Measurements from ENCODE around the gene STXBP1.
"Not testable (repeated sequence)": the region's sequence is repeated elsewhere in the genome, so short reads cannot be mapped to it uniquely, and the experiment has no call there.

DNA sequence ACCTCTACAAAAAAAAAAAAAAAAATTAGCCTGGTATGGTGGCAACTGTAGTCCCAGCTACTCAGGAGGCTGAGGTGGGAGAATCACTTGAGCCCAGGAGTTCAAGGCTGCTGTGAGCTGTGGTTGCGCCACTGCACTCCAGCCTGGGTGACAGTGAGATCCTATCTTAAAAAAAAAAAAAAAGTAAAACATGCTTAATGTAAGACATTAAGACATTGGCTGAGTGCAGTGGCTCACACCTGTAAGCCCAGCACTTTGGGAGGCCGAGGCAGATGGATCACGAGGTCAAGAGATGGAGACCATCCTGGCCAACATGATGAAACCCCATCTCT is 27.6 kb upstream of the STXBP1 start:
- TF ChIP-seq, protein P1, sequence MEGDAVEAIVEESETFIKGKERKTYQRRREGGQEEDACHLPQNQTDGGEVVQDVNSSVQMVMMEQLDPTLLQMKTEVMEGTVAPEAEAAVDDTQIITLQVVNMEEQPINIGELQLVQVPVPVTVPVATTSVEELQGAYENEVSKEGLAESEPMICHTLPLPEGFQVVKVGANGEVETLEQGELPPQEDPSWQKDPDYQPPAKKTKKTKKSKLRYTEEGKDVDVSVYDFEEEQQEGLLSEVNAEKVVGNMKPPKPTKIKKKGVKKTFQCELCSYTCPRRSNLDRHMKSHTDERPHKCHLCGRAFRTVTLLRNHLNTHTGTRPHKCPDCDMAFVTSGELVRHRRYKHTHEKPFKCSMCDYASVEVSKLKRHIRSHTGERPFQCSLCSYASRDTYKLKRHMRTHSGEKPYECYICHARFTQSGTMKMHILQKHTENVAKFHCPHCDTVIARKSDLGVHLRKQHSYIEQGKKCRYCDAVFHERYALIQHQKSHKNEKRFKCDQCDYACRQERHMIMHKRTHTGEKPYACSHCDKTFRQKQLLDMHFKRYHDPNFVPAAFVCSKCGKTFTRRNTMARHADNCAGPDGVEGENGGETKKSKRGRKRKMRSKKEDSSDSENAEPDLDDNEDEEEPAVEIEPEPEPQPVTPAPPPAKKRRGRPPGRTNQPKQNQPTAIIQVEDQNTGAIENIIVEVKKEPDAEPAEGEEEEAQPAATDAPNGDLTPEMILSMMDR (IDR thresholded peaks at IDR 0.05 in 4 of 5, conservative IDR thresholded peaks at IDR 0.05 in 1 of 5): not testable (repeated sequence)
- not testable (repeated sequence) for TF ChIP-seq POLR2A (IDR thresholded peaks at IDR 0.05)

Measured in gastrocnemius medialis (tissue), 4 donors.